Ishikawa (cell line): ENCODE data around the gene PTPRN2.

ENCODE experiments used
- CEBPB ChIP-seq: IDR thresholded peaks from 2 replicates; pipeline ENCODE4 v1.6.1; 2012
- CREB1 ChIP-seq: IDR thresholded peaks from 2 replicates; pipeline ENCODE4 v1.6.1; 2012; ENCODE audit warnings: low read depth
- EGR1 ChIP-seq: IDR thresholded peaks from 2 replicates; pipeline ENCODE4 v1.6.1; 2012
- EP300 ChIP-seq: IDR thresholded peaks from 2 replicates; pipeline ENCODE4 v1.6.1; 2012; ENCODE audit warnings: borderline replicate concordance
- FOXM1 ChIP-seq: IDR thresholded peaks from 2 replicates; pipeline ENCODE4 v1.6.1; 2012; ENCODE audit warnings: low read depth, borderline replicate concordance
- MAX ChIP-seq: IDR thresholded peaks from 2 replicates; pipeline ENCODE4 v1.6.1; 2012
- NFIC ChIP-seq: IDR thresholded peaks from 2 replicates; pipeline ENCODE4 v1.6.1; 2012
- RAD21 ChIP-seq: IDR thresholded peaks from 2 replicates; pipeline ENCODE4 v1.6.1; 2012; ENCODE audit warnings: low read depth
- REST ChIP-seq: IDR thresholded peaks from 2 replicates; pipeline ENCODE4 v1.6.1; 2012; ENCODE audit warnings: low read depth, mild to moderate bottlenecking
- TAF1 ChIP-seq: IDR thresholded peaks from 2 replicates; pipeline ENCODE4 v1.6.1; 2012; ENCODE audit warnings: low read depth, mild to moderate bottlenecking
- TCF12 ChIP-seq: IDR thresholded peaks from 2 replicates; pipeline ENCODE4 v1.6.1; 2012; ENCODE audit warnings: low read depth
- TEAD4 ChIP-seq: IDR thresholded peaks from 2 replicates; pipeline ENCODE4 v1.6.1; 2012
- USF1 ChIP-seq: IDR thresholded peaks from 2 replicates; pipeline ENCODE4 v1.6.1; 2012
- YY1 ChIP-seq: IDR thresholded peaks from 2 replicates; pipeline ENCODE4 v1.6.1; 2012; ENCODE audit warnings: low read depth
- ZBTB7A ChIP-seq: IDR thresholded peaks from 2 replicates; pipeline ENCODE4 v1.6.1; 2012; ENCODE audit warnings: low read depth

The PTPRN2 gene

GRCh38 chr7:157675427-157675927 lies 912.1 kb downstream of the PTPRN2 start:
- TF ChIP-seq CEBPB: no peak
- TF ChIP-seq USF1: no peak
- no peak for TF ChIP-seq TAF1
- TF ChIP-seq REST: no peak
- TF ChIP-seq EP300: no peak
- TF ChIP-seq MAX: no peak
- no peak for TF ChIP-seq TCF12
- TF ChIP-seq FOXM1: no peak
- TF ChIP-seq ZBTB7A: no peak
- no peak for TF ChIP-seq TEAD4
- TF ChIP-seq RAD21: no peak
- no peak for TF ChIP-seq EGR1
- no peak for TF ChIP-seq CREB1
- no peak for TF ChIP-seq NFIC
- no peak for TF ChIP-seq YY1

- TF ChIP-seq NFIC (no peak), ZBTB7A (no peak), YY1 (no peak), TAF1 (no peak)
Measured at GRCh38 chr7:157674715-157675426, 912.8 kb downstream of the PTPRN2 start.

GRCh38 chr7:157674027-157674714 lies 913.5 kb downstream of the PTPRN2 start:
- no peak for TF ChIP-seq NFIC
- no peak for TF ChIP-seq MAX
- TF ChIP-seq YY1: no peak
- no peak for TF ChIP-seq REST
- TF ChIP-seq TEAD4: no peak
- TF ChIP-seq FOXM1: no peak

GRCh38 chr7:157673573-157673972 lies 914.0 kb downstream of the PTPRN2 start:
- TF ChIP-seq CREB1 (no peak), CEBPB (no peak), NFIC (no peak), ZBTB7A (no peak), EGR1 (no peak)

GRCh38 chr7:157671358-157672255 lies 916.0 kb downstream of the PTPRN2 start:
- TF ChIP-seq USF1 (no peak), ZBTB7A (no peak), REST (no peak), NFIC (no peak), EP300 (no peak), TCF12 (no peak)
